ENCODE measurements around the gene SLC49A3. TPM values are rescaled to one million over a fixed set of nuclear protein-coding genes. Genes with fewer than 3 reads are reported as not detected.

The SLC49A3 gene
- total RNA-seq, 1 donor from 2014 or later: 6.2 TPM

- Histone ChIP-seq H3K4me3 (ENCODE audit: insufficient read depth, low read depth, low read length) (no peak overlapping the region), H3K36me3 (ENCODE audit: insufficient read depth, low read length) (no peaks in the 10 kb centered on the region), H3K27me3 (ENCODE audit: insufficient read depth, low read length) (peaks cover 3% of the 10 kb centered on the region), H4K20me1 (ENCODE audit: insufficient read depth, low read length) (no peaks in the 10 kb centered on the region), H3K27ac (ENCODE audit: low read depth, low read length) (no peak overlapping the region), H3K4me1 (ENCODE audit: insufficient read depth, low read length) (peaks cover 12% of the 10 kb centered on the region), H2AFZ (ENCODE audit: low read depth, low read length) (no peak overlapping the region), H3K79me2 (ENCODE audit: insufficient read depth, low read length) (no peaks in the 10 kb centered on the region), H3K4me2 (ENCODE audit: low read length) (no peak overlapping the region), H3K9me3 (ENCODE audit: insufficient read depth, low read depth, low read length) (no peaks in the 10 kb centered on the region), H3K9ac (ENCODE audit: low read length) (no peak overlapping the region)
- peaks cover 2% of the 10 kb centered on the region for H3K4me1 Mint-ChIP-seq (ENCODE audit: low read depth, unreplicated experiment)
- DNase-seq (ENCODE audit: low read depth) (no peak), FAIRE-seq (no peak)
- H3K9me3 Mint-ChIP-seq (ENCODE audit: unreplicated experiment): no peaks in the 10 kb centered on the region
- TF ChIP-seq EZH2 (IDR thresholded peaks at IDR 0.05; ENCODE audit: insufficient read depth, low read length) (no peak), CTCF (IDR thresholded peaks at IDR 0.05; ENCODE audit: insufficient read depth, low read depth, low read length) (no peak)
- H3K36me3 Mint-ChIP-seq (ENCODE audit: low read depth, unreplicated experiment): peaks cover 3% of the 10 kb centered on the region
- no peak overlapping the region for H3K4me3 Mint-ChIP-seq (ENCODE audit: unreplicated experiment)
- H3K27me3 Mint-ChIP-seq (ENCODE audit: low read depth, unreplicated experiment): peaks cover 4% of the 10 kb centered on the region
- no peak overlapping the region for H3K27ac Mint-ChIP-seq (ENCODE audit: unreplicated experiment)
Observed at GRCh38 chr4:692771-693554, 4.0 kb upstream of the SLC49A3 start.

- Histone ChIP-seq H2AFZ (ENCODE audit: low read depth, low read length) (no peak overlapping the region), H3K9me3 (ENCODE audit: insufficient read depth, low read depth, low read length) (no peaks in the 10 kb centered on the region), H3K27ac (ENCODE audit: low read depth, low read length) (no peak overlapping the region), H3K4me3 (ENCODE audit: insufficient read depth, low read depth, low read length) (no peak overlapping the region), H3K27me3 (ENCODE audit: insufficient read depth, low read length) (peaks cover 3% of the 10 kb centered on the region), H3K4me2 (ENCODE audit: low read length) (peak overlapping the region; percentile 76), H3K4me1 (ENCODE audit: insufficient read depth, low read length) (peaks cover 25% of the 10 kb centered on the region), H4K20me1 (ENCODE audit: insufficient read depth, low read length) (no peaks in the 10 kb centered on the region), H3K9ac (ENCODE audit: low read length) (no peak overlapping the region), H3K36me3 (ENCODE audit: insufficient read depth, low read length) (no peaks in the 10 kb centered on the region), H3K79me2 (ENCODE audit: insufficient read depth, low read length) (no peaks in the 10 kb centered on the region)
- H3K36me3 Mint-ChIP-seq (ENCODE audit: low read depth, unreplicated experiment): peaks cover 4% of the 10 kb centered on the region
- H3K9me3 Mint-ChIP-seq (ENCODE audit: unreplicated experiment): no peaks in the 10 kb centered on the region
- no peak overlapping the region for H3K4me3 Mint-ChIP-seq (ENCODE audit: unreplicated experiment)
- H3K27me3 Mint-ChIP-seq (ENCODE audit: low read depth, unreplicated experiment): peaks cover 8% of the 10 kb centered on the region
- TF ChIP-seq CTCF (IDR thresholded peaks at IDR 0.05; ENCODE audit: insufficient read depth, low read depth, low read length) (no peak), EZH2 (IDR thresholded peaks at IDR 0.05; ENCODE audit: insufficient read depth, low read length) (no peak)
- no peak for DNase-seq (ENCODE audit: low read depth)
- H3K27ac Mint-ChIP-seq (ENCODE audit: unreplicated experiment): no peak overlapping the region
- FAIRE-seq: no peak
- H3K4me1 Mint-ChIP-seq (ENCODE audit: low read depth, unreplicated experiment): peaks cover 17% of the 10 kb centered on the region
Observed at GRCh38 chr4:689723-690122, 772 bp upstream of the SLC49A3 start.
